NOMO-1 treated with DMSO at 0.1 percent for 48 hours (cell line): ENCODE data around the gene DLK2.
"Not testable (repeated sequence)": the region's sequence is repeated elsewhere in the genome, so short reads cannot be mapped to it uniquely, and the experiment has no call there.

Experiments
- DNase-seq: peaks from one replicate; lab custom pipeline; 2025; ENCODE audit not compliant: unreplicated experiment; lab: John Stamatoyannopoulos, UW

Gene DLK2

GRCh38 chr6:43481591-43482236 lies 26.4 kb upstream of the DLK2 start:
- no peak for DNase-seq

GRCh38 chr6:43481075-43481474 lies 25.7 kb upstream of the DLK2 start:
- DNase-seq = no peak

- DNase-seq = no peak
These were observed 22.6 kb upstream of the DLK2 start for GRCh38 chr6:43478008-43478372.

- DNase-seq = peak; percentile 72
These were observed 22.1 kb upstream of the DLK2 start, which contains the start of gene TJAP1 for GRCh38 chr6:43477235-43478007. Gene TJAP1, plus strand, starts transcription at chr6:43477570. Its CDS starts 21,432 bp downstream, at chr6:43499002.

- no peak for DNase-seq
These were observed 21.4 kb upstream of the DLK2 start for GRCh38 chr6:43476746-43477145.

GRCh38 chr6:43475516-43475915 lies 20.2 kb upstream of the DLK2 start:
- DNase-seq = no peak

- no peak for DNase-seq
These were observed 17.2 kb upstream of the DLK2 start for GRCh38 chr6:43472515-43472914.

- no peak for DNase-seq
These were observed 16.1 kb upstream of the DLK2 start for GRCh38 chr6:43471399-43471798.

- DNase-seq = no peak
These were observed 14.6 kb upstream of the DLK2 start for GRCh38 chr6:43469947-43470346.

GRCh38 chr6:43468748-43469681 lies 13.7 kb upstream of the DLK2 start:
- no peak for DNase-seq

- no peak for DNase-seq
These were observed 12.9 kb upstream of the DLK2 start for GRCh38 chr6:43468240-43468639.

GRCh38 chr6:43467752-43468151 lies 12.4 kb upstream of the DLK2 start:
- no peak for DNase-seq

- DNase-seq = not testable (repeated sequence)
These were observed 11.9 kb upstream of the DLK2 start for GRCh38 chr6:43467265-43467664.

GRCh38 chr6:43465948-43466347 lies 10.6 kb upstream of the DLK2 start:
- DNase-seq = no peak

- DNase-seq = no peak
These were observed 9.0 kb upstream of the DLK2 start for GRCh38 chr6:43464337-43464736.

GRCh38 chr6:43461936-43462335 lies 6.6 kb upstream of the DLK2 start:
- DNase-seq = no peak

- DNase-seq = no peak
These were observed 4.7 kb upstream of the DLK2 start for GRCh38 chr6:43460032-43460431.

GRCh38 chr6:43459535-43459934 lies 4.2 kb upstream of the DLK2 start:
- DNase-seq = no peak

- DNase-seq = not testable (repeated sequence)
These were observed 2.8 kb upstream of the DLK2 start for GRCh38 chr6:43458154-43458553.

- no peak for DNase-seq
These were observed 2.3 kb upstream of the DLK2 start for GRCh38 chr6:43457643-43458042.

GRCh38 chr6:43454696-43455530 lies 435 bp downstream of the DLK2 start:
- DNase-seq = peak; percentile 42
